CD14-positive monocyte (primary cell): ENCODE measurements around the gene DLEC1. TPM values are rescaled to one million over a fixed set of nuclear protein-coding genes. Genes with fewer than 3 reads are reported as not detected.

ENCODE experiments used
- DNase-seq, 3 donors: peaks; one replicate each; pipeline ENCODE4 v3.0.0-alpha.2; 2011 to 2022
- H2AFZ ChIP-seq: 2 replicates; pipeline ENCODE4 v1.6.0; 2012; ENCODE audit warnings: mild to moderate bottlenecking, low read depth, low read length, inconsistent platforms; ENCODE audit not compliant: insufficient read depth, poor library complexity, severe bottlenecking
- H3K27ac ChIP-seq, 2 donors: 1 replicate in 1 of 2; 2 replicates in 1 of 2; pipeline ENCODE4 v1.5.1; 2012 to 2013; ENCODE audit warnings: low read length in 2 of 2, control low read depth in 1 of 2, inconsistent platforms in 1 of 2, low read depth in 1 of 2, mild to moderate bottlenecking in 1 of 2
- H3K27me3 ChIP-seq, 2 donors: one replicate each; pipeline versions ENCODE4 v1.6.0 to v1.6.1; 2011 to 2013; ENCODE audit warnings: low read length in 2 of 2; ENCODE audit not compliant: control insufficient read depth in 2 of 2, insufficient read depth in 2 of 2
- H3K36me3 ChIP-seq, 2 donors: replicated peaks in 1 of 2; 1 replicate in 1 of 2; 2 replicates in 1 of 2; pipeline versions ENCODE4 v1.5.1 to v1.6.1; 2012 to 2013; ENCODE audit warnings: low read length in 2 of 2, control low read depth in 1 of 2, inconsistent platforms in 1 of 2, mild to moderate bottlenecking in 1 of 2; ENCODE audit not compliant: insufficient read depth in 2 of 2, control insufficient read depth in 1 of 2
- H3K4me1 ChIP-seq, 2 donors: 1 replicate in 1 of 2; 2 replicates in 1 of 2; pipeline versions ENCODE4 v1.5.1 to v1.6.1; 2012 to 2013; ENCODE audit warnings: low read length in 2 of 2, control low read depth in 1 of 2, inconsistent platforms in 1 of 2, mild to moderate bottlenecking in 1 of 2, moderate library complexity in 1 of 2; ENCODE audit not compliant: insufficient read depth in 2 of 2, control insufficient read depth in 1 of 2
- H3K4me2 ChIP-seq: replicated peaks from 2 replicates; pipeline ENCODE3; 2012; ENCODE audit warnings: low read length, moderate library complexity, mild to moderate bottlenecking; ENCODE audit not compliant: poor library complexity, severe bottlenecking; ENCODE audit errors: extremely low read depth
- H3K4me3 ChIP-seq, 3 experiments: fragments of 200-600 bp in 1 of 3; sonication (generic) in 1 of 3; replicated peaks in 1 of 3; 1 replicate in 2 of 3; 2 replicates in 1 of 3; pipeline ENCODE4 v1.5.1; 2011 to 2013; ENCODE audit warnings: low read length in 3 of 3, mild to moderate bottlenecking in 3 of 3, control low read depth in 2 of 3, low read depth in 2 of 3, inconsistent platforms in 1 of 3, moderate library complexity in 1 of 3
- H3K79me2 ChIP-seq: 2 replicates; pipeline ENCODE4 v1.6.0; 2012; ENCODE audit warnings: mild to moderate bottlenecking, control low read depth, inconsistent platforms, low read length, moderate library complexity; ENCODE audit not compliant: insufficient read depth
- H3K9ac ChIP-seq: 2 replicates; pipeline ENCODE4 v1.6.0; 2017; ENCODE audit warnings: low read length, mild to moderate bottlenecking; ENCODE audit not compliant: insufficient read depth, poor library complexity, severe bottlenecking
- H3K9me3 ChIP-seq, 2 donors: replicated peaks in 1 of 2; 1 replicate in 1 of 2; 2 replicates in 1 of 2; pipeline versions ENCODE4 v1.5.1 to v1.6.1; 2012 to 2013; ENCODE audit warnings: low read length in 2 of 2, control low read depth in 1 of 2; ENCODE audit not compliant: control insufficient read depth in 1 of 2, insufficient read depth in 1 of 2
- H4K20me1 ChIP-seq: 2 replicates; pipeline ENCODE4 v1.6.0; 2012; ENCODE audit warnings: mild to moderate bottlenecking, low read length, control low read depth, moderate library complexity; ENCODE audit not compliant: insufficient read depth
- H3K27ac Mint-ChIP-seq, 7 donors: one replicate each; pipeline ENCODE4 v1.8.0; 2020; ENCODE audit warnings: mild to moderate bottlenecking in 7 of 7, mixed read lengths in 7 of 7, moderate library complexity in 6 of 7, inconsistent platforms in 2 of 7
- H3K27me3 Mint-ChIP-seq, 3 donors: one replicate each; pipeline ENCODE4 v1.8.0; 2021 to 2022; ENCODE audit warnings: low read depth in 3 of 3, mild to moderate bottlenecking in 3 of 3, mixed read lengths in 3 of 3, moderate library complexity in 3 of 3, inconsistent platforms in 1 of 3
- H3K36me3 Mint-ChIP-seq, 2 donors: one replicate each; pipeline ENCODE4 v1.8.0; 2020; ENCODE audit warnings: mixed read lengths in 2 of 2, inconsistent platforms in 1 of 2, mild to moderate bottlenecking in 1 of 2
- H3K4me1 Mint-ChIP-seq: one replicate; pipeline ENCODE4 v1.8.0; 2020; ENCODE audit warnings: mild to moderate bottlenecking, mixed read lengths
- H3K4me3 Mint-ChIP-seq, 2 donors: one replicate each; pipeline ENCODE4 v1.8.0; 2020; ENCODE audit warnings: mild to moderate bottlenecking in 2 of 2, mixed read lengths in 2 of 2, moderate library complexity in 1 of 2
- H3K9me3 Mint-ChIP-seq, 7 donors: one replicate each; pipeline ENCODE4 v1.8.0; 2020 to 2022; ENCODE audit warnings: mixed read lengths in 7 of 7, mild to moderate bottlenecking in 6 of 7, moderate library complexity in 6 of 7, inconsistent platforms in 2 of 7
- CTCF ChIP-seq: fragments of 200-600 bp; IDR thresholded peaks from one replicate; pipeline ENCODE4 v1.8.0; 2022; ENCODE audit warnings: antibody characterized with exemption, mild to moderate bottlenecking
- WGBS: methylation state at CpG from one replicate; pipeline ENCODE4 v1.1.5; 2013; ENCODE audit warnings: missing lambda C conversion rate; ENCODE audit not compliant: insufficient coverage; 5-methylcytosine and 5-hydroxymethylcytosine counted together
- intact Hi-C, 2 donors: fragments of 100-400 bp; cut with micrococcal nuclease; formaldehyde crosslinking; loops; one replicate each; pipeline versions ENCODE4 v1.15.0 to v1.15.1; 2023
- polyA plus RNA-seq, 3 donors: library from polyadenylated mRNA; depleted of rRNA in 1 of 3; unstranded in 2 of 3; stranded (reverse) in 1 of 3; fragments of 300-500 nt in 2 of 3; fragments of >200 nt in 1 of 3; fragmentation: Illumina TruSeq in 2 of 3; gene quantifications; 1 replicate in 2 of 3; 2 replicates in 1 of 3; pipeline ENCODE4 v1.2.3, GENCODE V29; 2012 to 2021

The DLEC1 gene
- polyA plus RNA-seq, 3 donors = 0.11 to 0.81 (median 0.14) TPM

- Mint-ChIP-seq H3K27ac (peak overlapping the region in 3 of 7 donors; percentile 32 to 59 (median 46)), H3K4me1 (peaks cover 10% of the 10 kb centered on the region), H3K27me3 (peaks cover 0 to 7% (median 1%) of the 10 kb centered on the region in 3 donors), H3K36me3 (peaks cover 72 to 80% of the 10 kb centered on the region in 2 donors), H3K4me3 (no peak overlapping the region), H3K9me3 (no peaks in the 10 kb centered on the region)
- H4K20me1 ChIP-seq = peaks cover 91% of the 10 kb centered on the region
- no peak overlapping the region for H3K4me3 ChIP-seq
- H2AFZ ChIP-seq = no peak overlapping the region
- no peak overlapping the region for H3K9ac ChIP-seq
- H3K27ac ChIP-seq = no peak overlapping the region
- H3K27me3 ChIP-seq = no peaks in the 10 kb centered on the region
- H3K36me3 ChIP-seq = peaks cover 60 to 78% of the 10 kb centered on the region in 2 donors
- H3K9me3 ChIP-seq = no peaks in the 10 kb centered on the region
- TF ChIP-seq CTCF = no peak
- H3K4me2 ChIP-seq = no peak overlapping the region
- H3K4me1 ChIP-seq = peaks cover 0 to 5% of the 10 kb centered on the region in 2 donors
- intact Hi-C loops = no loop called here
- 94% methylated on average over 11 of the region's 11 CpGs for WGBS
- DNase-seq = no peak
- H3K79me2 ChIP-seq = no peaks in the 10 kb centered on the region
Measured at GRCh38 chr3:38120693-38121450, 81.9 kb downstream of the DLEC1 start.

GRCh38 chr3:38121451-38121831, 82.4 kb downstream of the DLEC1 start:
- Mint-ChIP-seq H3K27me3 (peaks cover 0 to 2% (median 0%) of the 10 kb centered on the region in 3 donors), H3K9me3 (no peaks in the 10 kb centered on the region), H3K4me1 (peaks cover 10% of the 10 kb centered on the region), H3K4me3 (no peak overlapping the region), H3K36me3 (peaks cover 77 to 86% of the 10 kb centered on the region in 2 donors), H3K27ac (no peak overlapping the region)
- 100% methylated on average over 2 of the region's 9 CpGs for WGBS
- Histone ChIP-seq H3K27ac (no peak overlapping the region), H3K9ac (no peak overlapping the region), H3K9me3 (no peaks in the 10 kb centered on the region), H4K20me1 (peaks cover 96% of the 10 kb centered on the region), H3K36me3 (peaks cover 66 to 84% of the 10 kb centered on the region in 2 donors), H3K4me1 (peaks cover 0 to 5% of the 10 kb centered on the region in 2 donors), H3K79me2 (no peaks in the 10 kb centered on the region), H2AFZ (no peak overlapping the region), H3K4me3 (no peak overlapping the region), H3K27me3 (no peaks in the 10 kb centered on the region), H3K4me2 (no peak overlapping the region)
- DNase-seq = no peak
- TF ChIP-seq CTCF = no peak
- intact Hi-C loops = no loop called here
